GM12872 (cell line): Measurements from ENCODE around the gene CFAP161.

Experiments
- CTCF ChIP-seq: IDR thresholded peaks from 3 replicates; pipeline ENCODE4 v1.5.1; 2011; ENCODE audit warnings: low read depth, mild to moderate bottlenecking, low read length, moderate library complexity; ENCODE audit not compliant: insufficient read depth

The CFAP161 gene

GRCh38 chr15:81091889-81092558, 42.0 kb upstream of the CFAP161 start:
- no peak for TF ChIP-seq CTCF

GRCh38 chr15:81092559-81092902, 41.5 kb upstream of the CFAP161 start:
- no peak for TF ChIP-seq CTCF

GRCh38 chr15:81093961-81094360, 40.1 kb upstream of the CFAP161 start:
- no peak for TF ChIP-seq CTCF

GRCh38 chr15:81095690-81096365, 38.2 kb upstream of the CFAP161 start:
- TF ChIP-seq CTCF: no peak

GRCh38 chr15:81096398-81096797, 37.7 kb upstream of the CFAP161 start:
- TF ChIP-seq CTCF: no peak

GRCh38 chr15:81097116-81097889, 36.8 kb upstream of the CFAP161 start:
- TF ChIP-seq CTCF: no peak

GRCh38 chr15:81097890-81098280, 36.2 kb upstream of the CFAP161 start:
- TF ChIP-seq CTCF: no peak
